SK-N-SH treated with all-trans-retinoic acid at 6 μM for 48 hours (cell line): Measurements from ENCODE around the gene ZNF57.

ENCODE experiments used
- ARNTL ChIP-seq: fragments of 450-650 bp; formaldehyde crosslinking; IDR thresholded peaks from 2 replicates; pipeline ENCODE4 v1.5.0; 2020; ENCODE audit warnings: low read depth, mild to moderate bottlenecking, moderate library complexity, borderline replicate concordance
- PATZ1 ChIP-seq: fragments of 250-450 bp; sonication (Bioruptor Pico); IDR thresholded peaks from 2 replicates; pipeline ENCODE4 v1.8.0; 2020; ENCODE audit warnings: mild to moderate bottlenecking, moderate library complexity, borderline replicate concordance
- POU6F1 ChIP-seq: fragments of 250-450 bp; sonication (Bioruptor Pico); IDR thresholded peaks from 2 replicates; pipeline ENCODE4 v1.8.0; 2021; ENCODE audit warnings: low read depth, mild to moderate bottlenecking, moderate library complexity, borderline replicate concordance
- RARB ChIP-seq: fragments of 250-450 bp; sonication (Bioruptor Pico); IDR thresholded peaks from 2 replicates; pipeline ENCODE4 v1.8.0; 2021; ENCODE audit warnings: mild to moderate bottlenecking, moderate library complexity
- SNAI2 ChIP-seq: fragments of 250-450 bp; sonication (Bioruptor Pico); IDR thresholded peaks from 2 replicates; pipeline ENCODE4 v1.5.0; 2020; ENCODE audit warnings: mild to moderate bottlenecking, moderate library complexity
- TOX ChIP-seq: fragments of 250-450 bp; sonication (Bioruptor Pico); IDR thresholded peaks from 2 replicates; pipeline ENCODE4 v1.8.0; 2021; ENCODE audit warnings: mild to moderate bottlenecking, moderate library complexity, borderline replicate concordance
- ZFP3 ChIP-seq: fragments of 250-450 bp; sonication (Bioruptor Pico); IDR thresholded peaks from 2 replicates; pipeline ENCODE4 v1.5.0; 2020; ENCODE audit warnings: mild to moderate bottlenecking, moderate library complexity
- ZNF8 ChIP-seq: fragments of 450-650 bp; formaldehyde crosslinking; IDR thresholded peaks from 2 replicates; pipeline ENCODE4 v1.5.0; 2020; ENCODE audit warnings: mild to moderate bottlenecking, moderate library complexity

- TF ChIP-seq POU6F1 (CRISPR knock-in tag) (no peak), SNAI2 (CRISPR knock-in tag) (no peak), ZNF8 (CRISPR knock-in tag) (no peak), ARNTL (CRISPR knock-in tag) (no peak), PATZ1 (CRISPR knock-in tag) (no peak), TOX (no peak), ZFP3 (CRISPR knock-in tag) (no peak), RARB (no peak)
Observed at GRCh38 chr19:2917275-2918184, 16.8 kb downstream of the ZNF57 start.
